Dendritic cell treated with granulocyte-macrophage colony-stimulating factor and Interleukin-4, amounts not matched to agents 40 ng/mL and 50 ng/mL, for 4 days (primary cell): ENCODE measurements around the gene ANKRD63.
A peak's percentile ranks its signal among the peaks of the same experiment; 100 is the strongest.

Source experiments
- H3K27ac Mint-ChIP-seq: one replicate; pipeline ENCODE4 v1.8.0; 2022; ENCODE audit warnings: mild to moderate bottlenecking, mixed read lengths
- H3K27me3 Mint-ChIP-seq: one replicate; pipeline ENCODE4 v1.8.0; 2022; ENCODE audit warnings: mild to moderate bottlenecking, mixed read lengths
- H3K36me3 Mint-ChIP-seq: one replicate; pipeline ENCODE4 v1.8.0; 2022; ENCODE audit warnings: low read depth, mixed read lengths
- H3K4me1 Mint-ChIP-seq: one replicate; pipeline ENCODE4 v1.8.0; 2022; ENCODE audit warnings: low read depth, mixed read lengths
- H3K4me3 Mint-ChIP-seq: one replicate; pipeline ENCODE4 v1.8.0; 2022; ENCODE audit warnings: mild to moderate bottlenecking, moderate library complexity, mixed read lengths
- H3K9me3 Mint-ChIP-seq: one replicate; pipeline ENCODE4 v1.8.0; 2022; ENCODE audit warnings: mixed read lengths
- intact Hi-C: fragments of 100-400 bp; cut with micrococcal nuclease; formaldehyde crosslinking; loops from one replicate; pipeline ENCODE4 v1.15.0; 2022

The ANKRD63 gene, protein sequence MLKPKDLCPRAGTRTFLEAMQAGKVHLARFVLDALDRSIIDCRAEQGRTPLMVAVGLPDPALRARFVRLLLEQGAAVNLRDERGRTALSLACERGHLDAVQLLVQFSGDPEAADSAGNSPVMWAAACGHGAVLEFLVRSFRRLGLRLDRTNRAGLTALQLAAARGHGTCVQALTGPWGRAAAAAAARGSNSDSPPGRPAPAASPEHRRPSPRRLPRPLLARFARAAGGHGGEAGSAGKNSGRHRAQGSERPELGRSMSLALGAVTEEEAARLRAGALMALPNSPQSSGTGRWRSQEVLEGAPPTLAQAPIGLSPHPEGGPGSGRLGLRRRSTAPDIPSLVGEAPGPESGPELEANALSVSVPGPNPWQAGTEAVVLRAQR

DNA sequence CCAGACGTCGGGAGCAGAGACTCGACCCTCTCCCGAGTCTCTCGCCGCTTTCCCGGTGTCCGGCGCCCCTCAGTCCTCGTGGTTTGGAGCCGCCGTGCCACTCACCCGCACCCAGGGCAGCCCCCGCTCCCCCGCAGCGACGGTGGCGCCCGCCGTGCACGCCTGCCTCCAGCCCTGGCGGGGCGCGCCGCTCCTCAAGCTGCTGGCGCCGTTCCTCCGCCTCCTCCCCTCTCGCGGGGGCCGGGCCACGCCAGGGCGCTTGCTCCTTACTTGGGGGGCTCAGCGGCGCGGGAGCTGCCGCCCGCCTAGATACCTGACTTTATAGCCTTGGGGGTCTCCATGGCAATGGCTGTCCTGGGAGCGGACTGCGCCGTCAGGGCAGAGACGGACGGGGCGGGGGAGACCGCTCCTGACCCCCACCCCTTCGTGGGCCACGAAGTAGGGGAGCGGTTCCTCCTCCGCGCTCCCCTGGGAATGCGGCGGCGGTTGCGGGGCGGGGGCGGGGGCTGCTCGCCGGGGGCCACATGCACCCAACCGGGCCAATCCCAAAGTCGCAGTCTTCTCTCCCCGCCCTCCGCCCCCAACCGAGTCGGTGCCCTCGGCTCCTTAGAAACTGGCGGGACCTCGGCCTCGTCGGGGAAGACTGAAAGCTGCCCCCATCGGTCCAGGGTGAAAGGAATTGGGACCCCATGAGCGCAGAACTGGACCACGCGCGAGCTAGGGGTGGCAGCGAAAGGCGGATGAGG is at the start of gene ANKRD63:
Gene ANKRD63, minus strand, starts transcription at position 196 of the 746 bp plus-strand sequence. CDS start 478 bp downstream, outside the sequence.
- peaks cover 50% of the 10 kb centered on the region for H3K36me3 Mint-ChIP-seq
- peaks cover 70% of the 10 kb centered on the region for H3K4me1 Mint-ChIP-seq
- peaks cover 42% of the 10 kb centered on the region for H3K27me3 Mint-ChIP-seq
- H3K9me3 Mint-ChIP-seq, result no peaks in the 10 kb centered on the region
- peak within 1 kb of the TSS; percentile 91 for H3K27ac Mint-ChIP-seq
- H3K4me3 Mint-ChIP-seq, result peak within 1 kb of the TSS; percentile 78
- intact Hi-C loops, result loop anchor here (10.0 kb wide), 1 partner anchor 142 kb away; no protein-coding TSS in a partner anchor

DNA sequence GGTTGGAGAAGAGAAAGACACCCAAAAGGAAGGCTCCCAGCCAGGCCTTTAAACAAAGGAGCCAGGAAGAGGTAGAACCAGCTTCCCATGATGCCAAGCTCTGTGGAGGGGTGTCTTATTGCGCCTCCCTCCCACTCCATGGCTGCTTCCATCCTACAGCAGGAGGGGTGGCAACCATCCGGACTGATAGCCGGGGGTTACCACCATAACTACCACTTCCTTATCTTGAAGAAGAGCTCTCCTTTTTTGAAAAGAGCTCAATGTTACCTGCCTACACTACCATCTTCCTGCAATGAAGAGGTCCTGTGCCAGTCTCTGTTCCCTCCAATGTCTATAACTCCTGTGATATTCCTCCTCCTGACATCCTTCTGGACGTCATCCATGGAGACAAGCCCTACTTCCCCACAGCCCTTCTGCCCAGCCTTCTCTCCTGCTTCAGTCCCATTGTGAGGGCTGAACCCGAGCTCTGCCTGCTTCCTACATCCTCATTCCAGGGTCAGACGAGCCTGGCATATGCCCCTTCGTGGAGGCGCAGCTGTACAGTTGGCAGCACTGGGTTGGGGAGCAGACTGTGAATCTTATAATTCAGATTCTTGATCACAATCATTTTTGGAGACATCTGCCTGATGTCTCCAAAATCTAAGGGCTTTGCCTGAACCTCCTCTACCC is 49.4 kb upstream of the ANKRD63 start:
- Mint-ChIP-seq H3K4me1 (peaks cover 95% of the 10 kb centered on the region), H3K4me3 (peak overlapping the region; percentile 50), H3K9me3 (no peaks in the 10 kb centered on the region), H3K36me3 (peaks cover 56% of the 10 kb centered on the region), H3K27ac (peak overlapping the region; percentile 100), H3K27me3 (no peaks in the 10 kb centered on the region)
- intact Hi-C loops, result no loop called here

DNA sequence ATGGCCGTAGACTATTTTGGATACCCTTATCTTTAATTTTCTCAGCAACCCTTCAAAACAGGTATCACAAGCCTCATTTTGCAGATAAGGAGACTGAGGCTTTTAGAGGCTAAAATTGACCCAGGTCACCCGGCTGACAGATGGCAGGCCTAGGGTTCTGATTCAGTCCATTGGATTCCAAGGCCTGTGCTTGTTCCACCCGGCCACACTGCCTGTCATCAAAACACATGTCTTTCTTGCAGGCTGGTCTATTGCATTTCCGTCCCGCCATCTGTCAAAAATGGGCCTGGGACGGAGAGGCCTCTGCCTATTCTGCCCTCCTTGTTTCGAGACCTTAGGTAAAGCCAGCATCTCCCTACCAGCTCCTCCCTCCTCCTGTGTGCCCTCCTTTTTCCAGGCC is 48.8 kb upstream of the ANKRD63 start:
- H3K36me3 Mint-ChIP-seq, result peaks cover 62% of the 10 kb centered on the region

DNA sequence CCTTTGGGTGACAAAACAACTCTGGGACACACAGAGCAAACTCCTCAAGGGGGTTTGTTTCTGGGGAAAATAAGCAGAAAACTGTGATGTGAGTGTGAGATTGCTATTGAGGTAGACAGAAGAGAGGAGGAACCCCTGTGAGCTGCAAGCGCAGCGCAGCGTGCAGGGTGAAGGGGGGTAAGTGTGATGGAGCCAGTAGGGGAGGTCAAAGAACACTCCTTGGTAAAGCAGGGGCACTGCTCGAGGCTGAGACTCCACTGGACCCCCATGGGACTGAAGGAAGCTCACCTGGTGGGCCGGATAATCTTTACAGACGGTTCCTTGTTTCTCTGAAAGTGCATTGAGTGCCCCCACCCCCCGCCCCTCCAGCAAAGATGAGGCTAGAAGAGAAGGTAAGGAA is 48.2 kb upstream of the ANKRD63 start:
- Mint-ChIP-seq H3K27ac (peak overlapping the region; percentile 100), H3K9me3 (no peaks in the 10 kb centered on the region), H3K27me3 (no peaks in the 10 kb centered on the region), H3K4me3 (no peak overlapping the region), H3K4me1 (peaks cover 95% of the 10 kb centered on the region), H3K36me3 (peaks cover 64% of the 10 kb centered on the region)
- intact Hi-C loops, result no loop called here

More for the DNA sequence above, 48.8 kb upstream of the ANKRD63 start:
- Mint-ChIP-seq H3K4me3 (peak overlapping the region; percentile 50), H3K9me3 (no peaks in the 10 kb centered on the region), H3K27ac (peak overlapping the region; percentile 100), H3K4me1 (peaks cover 95% of the 10 kb centered on the region), H3K27me3 (no peaks in the 10 kb centered on the region)
- intact Hi-C loops, result no loop called here

DNA sequence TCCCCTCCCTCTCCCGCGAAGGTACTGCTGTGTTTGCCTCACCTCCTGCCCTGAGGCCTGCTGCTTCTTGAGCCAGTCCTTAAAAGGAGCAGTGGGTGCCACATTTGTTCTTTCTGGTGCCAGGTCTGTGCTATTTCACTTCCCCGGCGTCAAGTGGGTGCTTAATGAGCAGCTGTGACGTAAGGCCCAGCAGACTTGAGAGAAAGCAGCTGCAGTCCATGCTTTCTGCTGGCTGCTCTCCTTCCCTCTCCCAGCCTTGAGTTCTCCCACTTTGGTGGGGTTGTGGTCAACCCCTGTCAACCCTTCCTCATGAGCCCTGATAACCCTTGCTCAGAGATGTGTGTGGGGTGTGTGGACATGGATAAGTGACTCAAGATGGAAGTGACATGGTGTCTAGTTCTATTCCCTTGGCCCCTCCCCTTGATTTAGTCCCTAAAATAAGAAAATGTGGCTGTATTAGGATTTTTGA is 47.5 kb upstream of the ANKRD63 start:
- Mint-ChIP-seq H3K27me3 (no peaks in the 10 kb centered on the region), H3K27ac (peak overlapping the region; percentile 100), H3K9me3 (no peaks in the 10 kb centered on the region), H3K4me1 (peaks cover 94% of the 10 kb centered on the region), H3K36me3 (peaks cover 66% of the 10 kb centered on the region), H3K4me3 (no peak overlapping the region)
- intact Hi-C loops, result no loop called here

DNA sequence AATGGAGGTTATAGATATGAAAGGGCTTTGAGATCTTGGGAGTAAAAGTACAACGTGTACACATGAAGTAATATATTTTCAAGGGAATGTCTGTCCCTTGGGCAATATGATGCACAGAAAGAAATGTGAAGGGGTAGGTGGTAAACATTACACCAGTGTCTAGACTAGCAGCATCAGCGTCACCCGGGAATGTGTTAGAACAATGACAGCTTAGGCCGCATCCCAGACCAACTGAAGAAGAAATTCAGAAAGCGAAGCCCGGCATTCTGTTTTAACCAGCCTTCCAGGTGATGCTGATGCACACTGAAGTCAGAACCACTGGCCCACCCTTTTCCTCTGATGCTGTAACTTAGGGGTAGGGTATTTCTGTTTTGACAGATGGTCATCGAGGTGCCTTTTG is 46.9 kb upstream of the ANKRD63 start:
- Mint-ChIP-seq H3K9me3 (no peaks in the 10 kb centered on the region), H3K4me1 (peaks cover 92% of the 10 kb centered on the region), H3K36me3 (peaks cover 72% of the 10 kb centered on the region), H3K27me3 (no peaks in the 10 kb centered on the region), H3K4me3 (no peak overlapping the region), H3K27ac (peak overlapping the region; percentile 100)
- intact Hi-C loops, result no loop called here

DNA sequence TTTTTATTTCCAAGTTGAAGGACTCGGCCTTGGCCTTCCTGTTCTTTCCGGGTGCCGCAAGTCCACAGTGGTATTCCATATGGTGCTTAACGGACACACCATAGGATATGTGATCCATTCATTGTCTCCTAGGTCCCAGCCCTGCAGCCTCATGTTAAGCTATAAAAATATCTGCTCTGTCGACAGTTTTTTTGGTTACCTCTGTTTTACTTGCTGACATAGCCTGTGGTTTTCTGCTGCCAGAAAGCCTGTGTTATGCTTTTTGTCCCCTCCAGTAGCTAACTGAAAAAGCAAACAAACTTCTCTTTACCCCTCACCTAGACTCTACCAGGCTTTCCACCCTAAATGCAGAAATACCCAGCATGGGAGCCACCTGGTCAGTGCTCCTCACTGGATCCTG is 45.9 kb upstream of the ANKRD63 start:
- no peaks in the 10 kb centered on the region for H3K9me3 Mint-ChIP-seq
- peaks cover 76% of the 10 kb centered on the region for H3K36me3 Mint-ChIP-seq
- peak overlapping the region; percentile 18 for H3K4me3 Mint-ChIP-seq
- intact Hi-C loops, result no loop called here
- H3K27ac Mint-ChIP-seq, result peak overlapping the region; percentile 100
- H3K4me1 Mint-ChIP-seq, result peaks cover 82% of the 10 kb centered on the region
- no peaks in the 10 kb centered on the region for H3K27me3 Mint-ChIP-seq

DNA sequence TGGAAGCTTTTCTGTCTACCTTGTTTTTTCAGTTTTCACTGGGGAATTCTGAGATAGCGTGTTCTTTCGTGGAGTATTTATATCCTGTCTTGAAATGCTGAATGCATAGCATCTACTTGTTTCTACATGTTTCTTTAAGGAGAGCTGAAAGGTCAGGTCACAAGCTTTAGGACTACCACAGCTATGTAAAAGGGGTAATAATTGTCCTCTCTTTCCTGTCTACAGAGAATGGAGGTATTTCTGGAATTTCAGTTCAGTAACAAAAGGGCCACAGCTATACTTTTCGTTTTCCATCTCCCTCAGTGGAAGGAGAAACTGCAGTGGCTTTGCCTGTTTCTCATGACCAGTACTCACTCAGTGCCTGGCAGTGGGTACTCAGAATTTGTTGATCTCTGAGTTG is 45.3 kb upstream of the ANKRD63 start:
- Mint-ChIP-seq H3K27ac (peak overlapping the region; percentile 100), H3K36me3 (peaks cover 76% of the 10 kb centered on the region), H3K27me3 (no peaks in the 10 kb centered on the region), H3K4me1 (peaks cover 79% of the 10 kb centered on the region), H3K9me3 (no peaks in the 10 kb centered on the region), H3K4me3 (peak overlapping the region; percentile 55)
- intact Hi-C loops, result no loop called here

DNA sequence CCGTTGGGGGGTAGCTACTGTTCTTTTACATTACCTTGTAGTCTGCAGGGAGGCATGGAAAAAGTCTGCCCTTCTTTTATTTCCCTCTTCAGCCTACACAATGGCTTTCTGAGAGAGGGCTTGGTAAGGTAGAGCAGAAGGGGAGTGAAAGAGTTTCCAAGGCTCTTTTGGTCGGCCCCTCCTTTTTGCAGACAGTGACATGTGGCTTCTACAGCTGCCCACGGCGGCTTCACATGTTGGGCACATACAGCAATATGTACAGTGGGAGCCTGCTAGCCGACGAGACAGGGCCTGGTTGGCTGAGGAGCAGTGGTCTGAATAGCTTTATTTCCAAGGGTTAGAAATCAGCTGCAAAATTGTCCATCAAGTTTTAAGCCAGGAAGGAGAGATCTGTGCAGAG is 44.6 kb upstream of the ANKRD63 start:
- no peaks in the 10 kb centered on the region for H3K27me3 Mint-ChIP-seq
- intact Hi-C loops, result no loop called here
- peak overlapping the region; percentile 55 for H3K4me3 Mint-ChIP-seq
- H3K9me3 Mint-ChIP-seq, result no peaks in the 10 kb centered on the region
- H3K27ac Mint-ChIP-seq, result peak overlapping the region; percentile 100
- peaks cover 76% of the 10 kb centered on the region for H3K36me3 Mint-ChIP-seq
- H3K4me1 Mint-ChIP-seq, result peaks cover 79% of the 10 kb centered on the region

DNA sequence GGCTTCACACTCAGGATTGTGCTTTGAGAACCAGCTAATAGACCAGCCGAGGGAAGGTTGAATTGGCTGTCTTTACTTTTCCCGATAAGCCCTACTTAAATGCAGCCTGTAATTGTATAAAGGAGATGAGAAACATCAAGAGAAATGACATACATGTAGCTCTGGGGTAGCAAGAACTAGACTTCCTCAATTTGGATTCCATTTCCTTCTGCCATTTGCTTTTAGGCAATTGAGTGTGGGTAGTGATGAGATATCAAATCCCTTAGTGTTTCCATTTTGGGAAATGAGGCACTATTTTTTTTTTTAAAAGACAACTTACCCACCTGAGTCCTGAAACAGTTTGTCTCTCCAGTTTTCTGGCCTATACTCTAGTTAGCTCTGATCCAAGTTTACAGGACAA is 42.8 kb upstream of the ANKRD63 start:
- Mint-ChIP-seq H3K9me3 (no peaks in the 10 kb centered on the region), H3K4me3 (peak overlapping the region; percentile 82), H3K36me3 (peaks cover 63% of the 10 kb centered on the region), H3K27ac (peak overlapping the region; percentile 85), H3K27me3 (no peaks in the 10 kb centered on the region), H3K4me1 (peaks cover 82% of the 10 kb centered on the region)
- intact Hi-C loops, result no loop called here

DNA sequence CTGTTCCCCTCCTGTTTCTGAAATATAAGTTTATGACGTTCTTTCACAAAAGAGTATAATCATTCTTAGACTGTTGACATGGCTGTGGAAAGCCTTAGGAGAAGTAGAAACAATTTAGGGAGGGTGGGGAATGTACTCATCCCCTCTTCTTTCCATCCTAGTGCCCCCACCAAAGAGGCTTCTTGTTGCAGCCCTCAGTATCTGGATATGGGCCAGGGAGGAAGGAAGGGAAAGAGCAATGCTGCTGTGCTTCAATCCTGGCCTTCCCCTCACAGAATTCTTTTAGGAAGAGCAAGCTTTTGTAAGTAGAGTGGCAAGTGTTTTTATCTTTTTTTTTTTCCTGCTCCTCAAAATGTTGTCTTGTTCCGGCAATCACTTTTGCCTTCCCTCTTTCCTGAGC is 42.3 kb upstream of the ANKRD63 start:
- H3K4me1 Mint-ChIP-seq, result peaks cover 81% of the 10 kb centered on the region
- intact Hi-C loops, result no loop called here
- H3K4me3 Mint-ChIP-seq, result peak overlapping the region; percentile 82
- no peaks in the 10 kb centered on the region for H3K27me3 Mint-ChIP-seq
- no peaks in the 10 kb centered on the region for H3K9me3 Mint-ChIP-seq
- peak overlapping the region; percentile 85 for H3K27ac Mint-ChIP-seq
- H3K36me3 Mint-ChIP-seq, result peaks cover 58% of the 10 kb centered on the region

DNA sequence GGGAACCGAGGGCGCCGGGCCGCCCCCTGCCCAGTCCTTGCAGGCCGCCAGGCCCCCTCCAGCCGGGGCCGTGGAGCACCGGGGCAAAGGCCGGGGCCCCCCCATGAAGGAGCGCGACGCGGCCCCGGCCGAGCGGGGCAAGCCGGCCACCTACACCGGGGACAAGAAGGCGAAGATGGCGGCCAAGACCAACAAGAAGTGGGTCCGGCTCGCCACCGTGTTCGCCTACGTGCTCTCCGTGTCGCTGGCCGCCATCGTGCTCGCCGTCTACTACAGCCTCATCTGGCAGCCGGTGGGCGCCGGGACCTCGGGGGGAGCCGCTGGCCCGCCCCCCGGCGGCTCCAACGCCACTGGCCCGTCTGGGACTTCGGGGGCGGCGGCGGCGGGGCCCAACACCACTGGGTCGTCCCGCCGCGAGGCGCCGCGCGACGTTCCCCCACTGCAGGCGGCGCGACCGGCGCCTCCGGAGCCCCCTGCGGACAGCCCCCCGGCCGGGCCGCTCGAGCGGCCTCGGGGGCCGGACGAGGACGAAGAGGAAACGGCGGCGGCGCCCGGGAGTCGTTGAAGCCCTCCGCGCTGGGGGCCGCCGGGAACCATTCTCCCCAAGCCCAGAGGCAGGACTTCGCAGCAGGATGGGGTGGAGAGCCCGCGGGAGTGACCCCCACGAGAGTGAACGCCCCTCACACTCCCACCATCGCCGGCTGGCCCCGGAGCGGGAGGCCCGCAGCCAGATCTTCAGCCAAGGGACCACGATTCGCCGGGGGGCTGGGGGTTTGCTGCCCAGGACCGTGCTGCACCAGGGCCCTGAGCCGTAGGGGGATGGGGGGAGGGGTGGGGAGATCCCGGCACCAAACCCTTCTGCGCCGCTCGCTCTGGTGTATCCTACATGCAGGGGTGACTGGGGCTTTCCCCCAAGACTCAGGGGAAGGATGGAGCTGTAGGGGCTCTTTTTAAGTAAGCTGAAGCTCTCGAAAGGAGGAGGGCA is 41.4 kb upstream of the ANKRD63 start:
- no peaks in the 10 kb centered on the region for H3K27me3 Mint-ChIP-seq
- no peaks in the 10 kb centered on the region for H3K9me3 Mint-ChIP-seq
- peaks cover 48% of the 10 kb centered on the region for H3K36me3 Mint-ChIP-seq
- intact Hi-C loops, result loop anchor here (1.0 kb wide), 1 partner anchor 10 kb away; no protein-coding TSS in a partner anchor
- H3K4me1 Mint-ChIP-seq, result peaks cover 78% of the 10 kb centered on the region
- H3K4me3 Mint-ChIP-seq, result peak overlapping the region; percentile 82
- H3K27ac Mint-ChIP-seq, result peak overlapping the region; percentile 85
